Jurkat, Clone E6-1 (cell line): Measurements from ENCODE around the gene CLCN6.
"Not testable (repeated sequence)": the region's sequence is repeated elsewhere in the genome, so short reads cannot be mapped to it uniquely, and the experiment has no call there.

Source experiments
- DNase-seq: peaks from one replicate; pipeline ENCODE4 v3.0.0-alpha.2; 2011; ENCODE audit warnings: low read depth, low spot score
- H3K4me3 ChIP-seq: 2 replicates; pipeline ENCODE4 v1.5.1; 2011; ENCODE audit warnings: mild to moderate bottlenecking, low read length, control low read depth, moderate library complexity

The CLCN6 gene

DNA sequence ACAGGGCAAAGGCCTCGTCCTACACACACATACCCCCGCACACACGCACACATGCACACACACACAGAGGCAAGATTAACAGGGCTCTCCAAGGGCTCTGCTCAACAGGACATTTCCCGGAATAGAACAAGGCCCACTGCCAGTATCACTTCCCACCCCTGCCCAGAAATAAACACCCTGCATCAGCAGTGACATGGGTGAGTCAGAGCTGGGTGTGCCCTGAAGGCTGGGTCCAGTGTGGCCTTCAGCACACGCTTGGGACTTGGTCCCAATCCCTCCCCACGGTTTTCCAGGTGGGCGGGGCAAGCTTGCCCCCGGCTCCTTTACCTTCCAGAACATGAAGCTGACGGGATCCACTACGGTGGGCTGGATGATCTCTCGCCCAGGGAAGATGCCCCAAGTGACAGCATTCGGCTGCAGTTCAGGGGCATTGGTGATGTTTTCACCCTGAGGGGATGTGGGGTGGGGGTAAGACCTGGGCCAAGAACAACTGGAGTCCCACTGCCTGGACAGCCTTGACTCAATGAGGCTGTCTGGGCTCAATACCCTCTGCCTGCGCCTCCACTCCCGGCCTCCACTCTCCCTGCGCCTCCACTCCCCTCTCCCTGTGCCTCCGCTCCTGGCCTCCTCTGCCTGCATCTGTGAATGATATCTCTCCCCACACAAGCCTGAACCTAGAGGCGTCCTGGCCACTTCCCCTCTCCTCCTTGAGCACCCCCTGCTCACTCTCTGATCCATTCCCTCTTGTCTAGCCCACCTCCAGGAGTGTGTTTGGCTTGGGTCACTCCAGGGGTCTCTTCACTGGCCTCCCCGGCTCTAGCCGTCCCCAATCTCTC, 14.9 kb upstream of the CLCN6 start:
- DNase-seq, result no peak
- no peak overlapping the region for H3K4me3 ChIP-seq

DNA sequence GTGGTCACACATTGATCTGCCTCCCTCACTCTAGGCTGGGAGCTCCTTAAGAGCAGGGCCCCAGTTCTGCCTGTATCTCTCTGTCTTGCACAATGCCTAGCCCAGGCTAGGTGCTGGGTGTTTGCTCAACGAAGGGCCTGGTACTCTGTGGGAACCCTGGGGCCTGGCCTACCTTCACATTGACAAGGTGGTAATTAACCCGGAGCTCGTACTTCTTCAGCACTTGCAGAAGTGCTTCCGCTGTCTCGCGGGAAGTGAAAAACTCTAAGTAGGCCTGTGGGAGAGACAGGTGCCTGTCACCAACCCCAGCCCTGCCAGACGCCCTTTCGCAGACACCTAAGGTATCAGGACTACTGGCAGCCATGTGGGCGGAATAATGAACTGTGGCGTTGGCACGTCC, 13.9 kb upstream of the CLCN6 start:
- no peak for DNase-seq
- H3K4me3 ChIP-seq, result no peak overlapping the region

DNA sequence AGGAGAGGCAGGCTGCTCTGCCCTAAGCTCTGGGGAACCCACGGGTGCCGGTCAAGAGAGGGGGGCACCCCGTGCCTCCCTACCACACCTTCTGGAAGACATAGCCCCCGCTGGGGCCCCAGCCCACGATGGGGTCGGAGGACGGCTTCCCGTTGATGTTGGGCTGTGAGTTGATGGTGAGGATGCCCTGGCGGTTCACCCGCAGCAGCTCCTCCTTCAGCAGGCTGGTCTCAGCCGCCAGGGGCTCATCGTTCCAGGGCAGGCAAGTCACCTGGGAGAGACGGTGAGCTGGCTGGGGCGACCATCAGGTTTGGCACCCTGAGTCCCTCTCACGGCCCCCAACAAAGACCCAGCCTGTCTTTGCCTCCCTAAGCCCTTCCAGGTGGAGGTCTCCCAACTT, 12.2 kb upstream of the CLCN6 start:
- H3K4me3 ChIP-seq, result no peak overlapping the region
- DNase-seq, result no peak

DNA sequence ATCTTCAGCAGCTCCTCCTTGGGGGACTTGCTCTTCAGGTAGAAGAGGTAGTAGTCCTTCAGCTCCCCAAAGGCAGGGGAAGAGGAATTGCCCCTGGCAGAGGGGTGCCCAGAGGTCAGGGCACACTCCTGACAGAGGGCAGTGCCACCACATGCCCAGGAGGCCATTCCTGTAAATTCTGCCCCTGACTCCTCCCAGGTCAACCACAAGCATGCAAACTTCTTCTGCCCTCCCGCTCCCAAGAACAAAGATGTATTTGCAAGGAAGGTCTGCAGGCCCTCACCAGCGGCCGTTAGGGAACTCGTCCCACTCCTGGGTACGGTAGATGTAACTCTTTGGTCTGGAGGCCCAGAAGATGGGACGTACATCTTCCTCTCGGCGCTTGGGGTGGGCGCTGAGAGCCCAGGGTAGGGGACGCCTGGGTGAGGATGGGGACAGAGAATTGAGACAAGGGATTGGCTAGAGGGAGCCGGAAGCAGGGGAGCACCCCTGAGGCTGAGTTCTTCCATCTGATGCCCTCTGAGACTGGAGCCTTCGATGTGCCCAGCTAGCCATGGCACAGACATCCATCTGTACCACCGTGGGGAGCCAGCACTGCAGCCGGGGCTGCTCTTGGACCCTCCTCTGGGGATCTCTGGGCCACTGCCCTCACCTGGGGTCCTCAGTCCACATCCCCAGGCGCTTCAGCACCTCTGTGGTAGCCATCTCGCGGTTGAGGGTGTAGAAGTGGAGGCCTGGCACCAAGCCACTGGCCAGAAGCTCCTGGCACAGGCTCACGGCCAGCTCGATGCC, 11.3 kb upstream of the CLCN6 start:
- H3K4me3 ChIP-seq, result no peak overlapping the region
- no peak for DNase-seq

DNA sequence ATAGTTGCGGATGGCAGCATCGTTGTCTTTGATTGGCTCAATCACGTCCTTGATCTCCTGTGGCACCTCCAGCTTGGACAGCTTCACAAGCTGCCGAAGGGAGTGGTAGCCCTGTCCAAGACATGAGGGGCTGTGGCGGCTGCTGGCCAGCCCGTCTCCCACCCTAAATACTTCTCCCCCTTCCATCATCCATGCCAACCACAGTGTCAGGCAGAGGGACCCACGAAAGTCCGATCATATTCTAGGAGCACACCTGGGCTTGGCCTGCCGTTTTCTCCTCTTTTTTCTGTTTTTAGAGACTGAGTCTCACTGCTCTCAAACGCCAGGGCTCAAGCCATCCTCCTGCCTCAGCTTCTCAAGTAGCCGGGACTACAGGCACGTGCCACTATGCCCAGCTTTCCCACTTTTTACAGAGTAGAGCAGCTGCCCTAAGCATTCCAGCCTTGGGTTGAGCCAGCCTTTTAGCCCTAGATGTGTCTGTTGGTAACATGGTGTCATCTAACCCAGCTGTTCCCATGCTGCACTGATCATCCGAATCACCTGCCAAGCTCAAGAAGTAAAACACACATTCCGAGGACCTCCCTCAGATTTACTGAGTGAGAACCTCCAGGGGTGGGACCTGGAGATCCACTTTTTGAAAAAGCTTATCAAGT, 10.6 kb upstream of the CLCN6 start:
- H3K4me3 ChIP-seq, result no peak overlapping the region

DNA sequence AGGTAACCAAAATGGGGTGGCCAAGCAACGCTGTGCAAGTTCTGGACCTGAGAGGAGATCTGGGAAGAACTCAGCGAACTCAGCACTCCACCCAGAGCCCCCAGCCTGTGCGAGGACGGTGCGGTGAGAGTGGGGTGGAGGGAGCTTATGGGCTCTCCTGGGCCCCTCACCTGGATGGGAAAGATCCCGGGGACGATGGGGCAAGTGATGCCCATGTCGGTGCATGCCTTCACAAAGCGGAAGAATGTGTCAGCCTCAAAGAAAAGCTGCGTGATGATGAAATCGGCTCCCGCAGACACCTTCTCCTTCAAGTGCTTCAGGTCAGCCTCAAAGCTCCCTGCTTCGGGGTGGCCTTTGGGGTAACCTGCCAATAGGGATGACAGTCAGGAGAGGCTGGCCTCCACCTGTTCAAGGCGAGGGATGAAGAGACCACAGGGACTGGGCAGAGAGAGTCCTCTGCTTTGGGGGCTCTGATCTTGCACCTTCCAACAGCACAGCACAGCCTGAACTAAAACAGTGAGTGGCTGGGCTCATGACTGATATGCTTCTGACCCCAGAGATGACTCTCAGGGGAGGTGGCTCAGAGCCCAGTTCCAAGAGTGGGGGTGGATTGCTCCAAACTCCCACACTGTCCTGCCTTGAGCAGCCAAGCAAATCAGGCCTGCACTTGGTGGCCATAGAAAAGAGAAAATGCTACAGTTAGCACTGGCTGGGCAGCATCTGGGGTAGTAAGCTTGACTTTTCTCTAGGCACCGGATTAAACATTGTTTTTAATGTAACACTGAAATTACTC, 9.8 kb upstream of the CLCN6 start:
- H3K4me3 ChIP-seq, result no peak overlapping the region
- DNase-seq, result no peak

More for the DNA sequence above, 10.6 kb upstream of the CLCN6 start:
- no peak for DNase-seq

DNA sequence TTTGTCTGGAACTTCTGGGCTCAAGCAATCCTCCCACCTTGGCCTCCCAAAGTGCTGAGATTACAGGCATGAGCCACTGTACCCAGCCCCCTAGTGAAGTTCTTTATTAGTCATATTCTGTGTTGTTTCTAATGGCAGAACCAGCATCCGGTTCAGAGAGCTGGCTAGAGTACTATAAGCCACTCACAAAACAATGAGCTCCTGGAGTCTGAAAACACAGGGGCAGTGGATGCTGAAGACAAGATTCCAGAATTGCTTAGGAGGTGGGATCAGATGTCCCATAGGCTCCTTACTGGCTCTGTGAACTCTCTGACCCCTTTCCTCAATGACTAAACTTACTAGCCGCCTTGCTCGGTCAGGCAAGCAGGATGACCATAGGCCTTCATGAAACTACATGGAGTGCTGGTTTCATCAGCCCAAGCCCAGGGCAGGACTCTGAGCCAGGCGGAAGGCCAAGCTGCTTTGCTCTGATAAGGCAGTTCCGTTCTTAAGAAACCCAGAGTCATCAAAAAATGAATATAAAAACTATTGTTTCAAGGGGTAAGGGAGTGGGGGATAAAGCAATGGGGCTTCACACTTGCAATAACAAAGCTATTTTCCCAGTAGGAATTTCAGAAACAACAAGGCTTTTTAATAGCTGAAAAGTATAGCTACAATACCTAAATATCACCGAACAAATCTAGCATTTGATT, 8.3 kb upstream of the CLCN6 start:
- no peak for DNase-seq
- no peak overlapping the region for H3K4me3 ChIP-seq

DNA sequence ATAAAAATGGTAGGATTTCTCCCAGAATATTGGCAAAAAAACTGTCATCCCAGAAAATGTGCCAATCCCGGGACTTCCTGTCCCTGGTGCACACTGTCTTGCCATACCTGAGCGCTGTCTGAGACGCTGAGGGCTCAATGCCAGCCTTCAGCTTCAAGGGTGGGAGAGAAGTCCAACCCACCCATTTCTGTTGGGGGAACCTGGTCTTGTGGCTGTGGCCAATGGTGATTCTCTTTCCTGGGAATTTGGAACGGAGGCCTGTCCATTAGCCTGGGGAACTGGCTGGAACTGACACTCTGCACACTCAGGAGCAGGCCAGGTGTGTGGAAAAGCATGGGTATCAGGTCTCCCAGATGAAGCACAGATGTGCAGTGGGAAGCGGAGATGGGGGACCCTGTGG, 6.9 kb upstream of the CLCN6 start:
- H3K4me3 ChIP-seq, result no peak overlapping the region
- DNase-seq, result no peak

DNA sequence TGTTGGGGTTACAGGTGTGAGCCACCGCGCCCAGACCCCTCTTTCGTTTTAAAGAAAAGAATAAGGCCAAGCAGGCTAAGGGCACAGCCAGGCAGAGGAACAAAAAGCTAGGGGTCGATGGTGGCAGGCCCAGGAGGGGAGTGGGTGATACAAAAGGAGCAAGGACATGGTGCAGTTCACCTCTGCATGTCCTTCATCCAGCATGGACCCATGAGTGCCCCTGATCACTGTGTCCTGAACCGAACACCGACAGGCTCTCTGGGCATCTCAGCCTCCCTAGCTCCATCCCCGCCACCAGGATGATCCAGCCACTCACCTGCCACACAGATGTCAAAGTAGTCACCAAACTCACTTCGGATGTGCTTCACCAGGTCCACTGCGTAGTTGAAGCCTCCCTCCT, 6.1 kb upstream of the CLCN6 start:
- no peak for DNase-seq
- no peak overlapping the region for H3K4me3 ChIP-seq

DNA sequence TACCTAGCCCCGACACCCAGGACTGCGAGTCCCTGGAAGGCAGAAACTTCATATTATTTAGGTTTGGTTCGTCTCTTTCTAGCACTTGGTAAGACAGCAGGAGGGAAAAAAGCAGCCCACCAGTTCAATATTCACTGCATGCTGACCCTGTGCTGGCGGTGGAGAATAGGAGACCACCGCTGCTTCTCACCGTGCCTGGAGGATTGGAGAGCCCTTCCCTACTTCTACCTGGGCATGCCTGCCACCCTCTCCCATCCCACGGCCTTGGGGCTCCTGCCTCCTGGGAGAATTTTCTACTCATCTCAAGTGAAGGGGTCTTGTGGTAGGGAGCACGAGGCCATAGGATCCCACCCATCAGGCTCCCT, 5.6 kb upstream of the CLCN6 start:
- no peak overlapping the region for H3K4me3 ChIP-seq
- DNase-seq, result no peak

DNA sequence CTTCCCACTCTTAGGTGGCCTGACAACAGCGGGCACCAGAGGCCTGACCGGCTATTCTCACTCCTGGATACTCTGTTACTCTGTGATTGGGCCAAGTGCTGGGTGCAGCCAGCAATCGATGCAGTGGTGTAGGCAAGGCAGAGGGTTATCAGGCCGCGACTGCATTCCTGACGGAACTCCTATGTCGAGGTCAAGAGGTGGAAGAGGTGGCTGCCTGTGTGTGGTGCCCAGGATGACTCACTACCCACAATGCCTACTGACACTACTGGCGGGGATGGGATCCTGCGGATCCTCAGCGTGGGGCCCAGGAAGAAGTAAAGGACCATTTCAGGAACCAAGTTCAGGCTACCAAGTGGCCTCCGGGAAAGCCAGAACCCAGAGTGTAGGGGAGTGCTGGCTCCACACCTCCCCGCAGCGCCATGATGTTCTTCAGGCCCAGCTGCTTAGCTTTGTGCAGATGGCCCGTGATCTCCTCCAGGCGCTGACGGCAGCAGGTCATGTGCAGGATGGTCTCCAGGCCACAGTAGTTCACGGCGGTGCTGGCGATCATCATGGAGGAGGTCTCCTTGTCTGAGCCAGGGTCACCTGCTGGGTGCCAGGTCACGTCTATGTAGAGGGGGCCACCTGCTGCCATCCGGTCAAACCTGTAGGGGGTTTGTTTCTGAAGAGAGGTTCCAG, 5.1 kb upstream of the CLCN6 start:
- DNase-seq, result no peak
- no peak overlapping the region for H3K4me3 ChIP-seq

DNA sequence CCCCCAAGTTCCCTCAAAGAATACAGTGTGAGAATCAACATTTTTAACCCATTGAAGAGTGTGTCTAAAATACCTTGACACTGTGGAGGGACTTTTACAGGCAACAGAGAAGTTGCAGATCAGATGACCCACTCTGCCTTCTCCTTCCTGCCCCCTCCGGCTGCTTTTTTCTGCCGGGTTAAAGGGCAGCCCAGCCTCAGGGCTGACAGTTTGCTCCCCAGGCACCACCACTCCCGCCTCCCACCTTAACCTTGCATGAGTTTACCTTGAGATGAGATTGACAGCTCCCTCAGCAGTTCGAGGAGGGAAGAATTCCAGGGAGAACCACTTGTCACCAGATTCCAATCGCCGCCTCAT, 3.4 kb upstream of the CLCN6 start:
- DNase-seq, result no peak
- H3K4me3 ChIP-seq, result no peak overlapping the region

DNA sequence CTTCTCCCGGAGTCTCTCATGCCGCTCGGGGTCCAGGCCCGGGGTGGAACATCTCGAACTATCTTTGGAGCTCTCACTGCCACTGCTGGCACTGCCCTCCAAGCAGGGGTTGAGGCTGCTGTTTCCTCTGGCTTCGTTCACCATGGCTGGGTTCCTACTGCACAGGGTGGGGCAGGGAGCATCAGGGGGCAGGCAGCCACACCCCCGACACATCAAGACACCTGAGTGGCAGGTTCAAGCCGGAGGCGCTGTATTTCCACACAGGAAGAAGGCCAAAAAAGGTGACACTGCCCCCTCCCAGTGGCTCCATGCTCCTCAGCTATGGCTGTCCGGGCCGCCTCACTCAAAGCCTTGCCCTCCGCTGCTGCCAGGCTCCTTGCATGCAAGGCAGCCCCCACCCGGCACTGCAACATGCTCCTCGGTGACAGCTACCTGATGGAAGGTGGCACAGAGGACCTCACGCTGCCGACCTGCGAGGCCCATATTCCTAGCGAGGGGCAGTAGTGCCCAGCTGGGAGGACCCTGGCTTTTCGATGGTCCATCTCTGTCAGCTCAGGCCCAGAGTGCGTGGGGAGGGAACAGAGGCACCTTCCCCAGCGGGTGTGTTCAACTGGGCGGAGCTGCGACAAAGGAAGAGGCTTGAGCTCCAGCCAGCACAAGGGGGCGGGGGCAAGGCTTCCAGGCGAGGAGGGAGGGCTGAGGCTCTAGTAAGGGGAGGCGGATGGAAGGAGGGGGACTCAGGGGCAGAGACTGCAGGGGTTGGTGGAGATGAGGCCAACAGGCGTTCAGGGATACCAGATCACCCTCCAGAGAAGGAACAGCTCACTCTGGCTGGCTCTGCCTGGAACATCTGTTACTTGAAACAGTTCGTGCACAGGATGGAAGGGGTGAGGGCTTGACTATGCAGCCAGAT, 2.8 kb upstream of the CLCN6 start:
- peak overlapping the region; percentile 17 for H3K4me3 ChIP-seq
- DNase-seq, result peak; percentile 88

DNA sequence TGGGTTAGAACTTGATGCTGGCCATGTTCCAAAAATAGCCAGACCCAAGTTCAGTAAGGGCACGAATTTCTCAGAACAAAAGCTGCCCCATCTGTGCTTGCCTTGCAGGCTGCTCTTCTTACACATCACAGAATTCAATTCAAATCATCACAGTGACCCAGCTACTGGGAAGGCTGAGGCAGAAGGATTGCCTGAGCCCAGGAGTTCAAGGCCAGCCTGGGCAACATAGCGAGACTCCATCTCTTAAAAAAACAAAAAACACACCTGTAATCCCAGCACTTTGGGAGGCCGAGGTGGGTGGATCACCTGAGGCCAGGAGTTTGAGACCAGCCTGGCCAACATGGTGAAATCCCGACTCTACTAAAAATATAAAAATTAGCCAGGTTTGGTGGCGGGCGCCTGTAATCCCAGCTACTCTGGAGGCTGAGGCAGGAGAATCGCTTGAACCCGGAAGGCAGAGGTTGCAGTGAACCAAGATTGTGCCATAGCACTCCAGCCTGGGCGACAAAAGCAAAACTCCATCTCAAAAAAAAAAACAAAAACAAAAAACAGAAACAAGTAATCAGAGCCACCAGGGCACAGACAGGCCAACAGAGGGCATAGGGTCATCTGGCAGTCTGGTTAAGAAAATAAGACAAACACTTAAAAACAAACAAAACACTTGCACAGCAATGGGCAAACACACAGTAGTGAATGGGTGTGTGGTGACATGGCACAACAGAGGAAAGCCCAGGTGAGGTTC, 1.9 kb upstream of the CLCN6 start:
- not testable (repeated sequence) for DNase-seq
- H3K4me3 ChIP-seq, result peak overlapping the region; percentile 92

DNA sequence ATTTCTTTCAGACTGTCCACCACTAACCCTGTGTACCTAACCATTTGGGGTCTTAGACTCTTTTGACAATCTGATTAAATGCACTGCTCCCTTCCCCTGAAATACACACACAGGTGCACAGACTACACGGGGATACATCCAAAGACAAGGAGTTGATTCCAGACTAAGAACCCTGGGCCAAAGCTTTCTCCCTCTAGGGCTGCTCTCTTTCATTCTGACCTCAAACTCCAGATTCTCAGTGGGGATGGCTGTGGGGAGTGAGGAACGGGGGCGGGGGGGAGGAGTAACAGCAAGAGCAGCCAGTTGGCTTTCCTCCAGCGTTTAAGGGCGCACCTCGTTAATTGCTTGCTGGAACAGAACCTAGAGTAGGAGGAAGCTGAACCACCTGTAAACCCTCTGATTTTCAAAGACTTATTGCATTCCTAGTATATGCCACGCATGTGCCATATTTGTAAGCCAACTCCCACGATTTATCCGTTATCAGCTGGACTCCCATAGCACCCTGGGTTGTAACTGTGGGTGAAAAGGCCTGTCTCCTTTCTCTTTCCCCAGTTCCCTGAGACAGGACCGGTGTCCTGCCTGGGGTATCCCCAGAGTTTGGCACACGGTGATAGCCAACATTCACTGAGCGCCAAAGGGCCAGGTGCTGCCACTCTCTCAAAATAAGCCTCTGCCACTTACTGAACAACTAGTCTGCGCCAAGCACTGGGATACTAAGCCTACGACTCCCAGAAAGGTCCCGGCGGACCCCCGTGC, 1.1 kb upstream of the CLCN6 start:
- peak overlapping the region; percentile 92 for H3K4me3 ChIP-seq
- peak; percentile 37 for DNase-seq

DNA sequence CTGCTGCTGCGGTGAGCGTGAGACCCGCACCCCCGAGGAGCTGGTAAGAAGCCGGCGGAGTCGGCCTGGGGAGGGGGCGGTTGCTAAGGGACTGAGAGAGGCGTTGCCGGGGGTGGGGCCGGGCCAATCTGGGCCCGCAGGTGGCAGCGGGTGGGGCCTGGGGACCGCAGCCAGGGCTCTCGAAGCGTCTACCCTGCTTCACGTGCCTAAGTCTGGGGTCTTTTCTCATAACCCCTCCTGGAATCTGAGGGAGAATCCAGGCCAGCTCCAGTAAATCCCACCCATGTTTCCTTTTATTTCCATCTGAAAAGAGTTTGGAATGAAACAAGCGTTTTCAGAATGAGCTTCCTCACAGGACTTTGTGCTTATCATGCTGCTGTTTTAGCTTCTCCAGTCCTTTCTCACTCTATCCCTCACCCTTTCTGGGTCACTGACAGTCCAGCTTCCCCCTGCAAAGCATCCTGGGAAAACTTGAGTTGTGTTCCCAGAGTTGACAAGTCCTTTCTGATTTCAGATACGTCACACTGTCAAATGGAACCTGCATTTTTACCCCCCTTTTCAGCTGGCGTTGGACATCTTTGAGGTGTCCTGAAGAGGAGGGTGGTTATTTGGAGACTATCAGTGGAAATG, 431 bp downstream of the CLCN6 start:
- peak overlapping the region; percentile 92 for H3K4me3 ChIP-seq
- DNase-seq, result no peak
